Measurements from ENCODE around the gene EFHD2.

DNA sequence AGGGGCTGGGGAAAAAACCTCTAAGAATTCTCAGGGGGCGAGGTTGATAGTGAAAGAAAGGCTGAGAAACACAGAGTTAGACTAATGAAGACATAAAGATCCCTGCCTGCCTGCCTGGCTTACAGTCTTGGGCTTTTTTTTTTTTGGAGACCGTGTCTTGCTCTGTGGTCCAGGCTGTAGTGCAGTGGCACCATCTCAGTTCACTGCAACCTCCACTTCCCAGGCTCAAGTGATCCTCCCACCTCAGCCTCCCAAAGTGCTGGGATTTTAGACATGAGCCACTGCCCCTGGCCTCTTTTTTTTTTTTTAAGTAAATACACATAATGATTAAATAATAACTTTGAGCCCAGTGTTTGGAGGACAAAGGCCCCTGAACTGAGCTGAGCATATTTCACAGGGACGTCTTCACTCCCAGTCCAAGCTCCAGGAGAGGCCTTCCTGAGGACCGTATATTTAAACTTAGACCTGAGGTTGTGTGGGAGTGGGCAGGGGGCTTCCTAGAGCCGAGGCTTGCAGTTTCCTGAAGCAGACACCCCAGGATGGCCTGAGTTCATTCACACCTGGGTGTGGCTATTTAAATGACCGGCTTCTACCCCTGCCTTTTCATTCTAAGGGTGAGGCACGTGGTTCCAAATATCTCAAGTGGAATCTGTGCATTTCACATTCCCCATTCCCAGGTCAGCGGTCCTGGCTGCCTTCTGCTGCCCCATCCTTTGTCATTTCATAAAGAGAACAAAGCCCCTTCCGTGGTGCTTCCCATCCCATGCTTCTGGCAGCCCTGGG, 16.0 kb upstream of the EFHD2 start:
- TF ChIP-seq, protein P1, sequence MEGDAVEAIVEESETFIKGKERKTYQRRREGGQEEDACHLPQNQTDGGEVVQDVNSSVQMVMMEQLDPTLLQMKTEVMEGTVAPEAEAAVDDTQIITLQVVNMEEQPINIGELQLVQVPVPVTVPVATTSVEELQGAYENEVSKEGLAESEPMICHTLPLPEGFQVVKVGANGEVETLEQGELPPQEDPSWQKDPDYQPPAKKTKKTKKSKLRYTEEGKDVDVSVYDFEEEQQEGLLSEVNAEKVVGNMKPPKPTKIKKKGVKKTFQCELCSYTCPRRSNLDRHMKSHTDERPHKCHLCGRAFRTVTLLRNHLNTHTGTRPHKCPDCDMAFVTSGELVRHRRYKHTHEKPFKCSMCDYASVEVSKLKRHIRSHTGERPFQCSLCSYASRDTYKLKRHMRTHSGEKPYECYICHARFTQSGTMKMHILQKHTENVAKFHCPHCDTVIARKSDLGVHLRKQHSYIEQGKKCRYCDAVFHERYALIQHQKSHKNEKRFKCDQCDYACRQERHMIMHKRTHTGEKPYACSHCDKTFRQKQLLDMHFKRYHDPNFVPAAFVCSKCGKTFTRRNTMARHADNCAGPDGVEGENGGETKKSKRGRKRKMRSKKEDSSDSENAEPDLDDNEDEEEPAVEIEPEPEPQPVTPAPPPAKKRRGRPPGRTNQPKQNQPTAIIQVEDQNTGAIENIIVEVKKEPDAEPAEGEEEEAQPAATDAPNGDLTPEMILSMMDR (IDR thresholded peaks at IDR 0.05; ENCODE audit: low read depth, low read length), result no peak
- no peak for TF ChIP-seq POLR2A (IDR thresholded peaks at IDR 0.05; ENCODE audit: extremely low read depth, insufficient read length)
